ENCODE data around the gene SEC22A.
"Not testable (repeated sequence)": the region's sequence is repeated elsewhere in the genome, so short reads cannot be mapped to it uniquely, and the experiment has no call there.

Gene SEC22A

GRCh38 chr3:123180791-123181190 lies 21.0 kb upstream of the SEC22A start:
- DNase-seq: no peak

GRCh38 chr3:123186695-123187094 lies 15.0 kb upstream of the SEC22A start:
- no peak for DNase-seq

DNA sequence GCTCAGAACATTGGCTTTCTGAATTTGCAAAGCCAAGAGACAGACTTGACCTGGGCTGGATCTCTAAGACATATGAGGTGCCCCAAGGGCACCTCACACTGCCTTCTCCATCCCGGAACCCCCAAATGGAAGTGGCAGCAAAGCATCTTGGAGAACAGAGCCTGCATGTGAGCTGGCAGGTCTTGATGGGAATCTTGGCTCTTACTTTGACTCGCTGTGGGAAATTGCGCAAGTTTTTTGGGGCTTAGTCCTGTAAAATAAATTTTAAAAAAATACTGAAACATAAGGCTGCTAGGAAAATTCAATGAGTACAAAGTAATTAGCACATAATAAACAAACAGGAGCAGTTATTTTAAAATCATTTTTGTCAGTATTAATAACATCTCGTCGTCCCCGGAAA lies 13.7 kb upstream of the SEC22A start:
- no peak for DNase-seq

DNA sequence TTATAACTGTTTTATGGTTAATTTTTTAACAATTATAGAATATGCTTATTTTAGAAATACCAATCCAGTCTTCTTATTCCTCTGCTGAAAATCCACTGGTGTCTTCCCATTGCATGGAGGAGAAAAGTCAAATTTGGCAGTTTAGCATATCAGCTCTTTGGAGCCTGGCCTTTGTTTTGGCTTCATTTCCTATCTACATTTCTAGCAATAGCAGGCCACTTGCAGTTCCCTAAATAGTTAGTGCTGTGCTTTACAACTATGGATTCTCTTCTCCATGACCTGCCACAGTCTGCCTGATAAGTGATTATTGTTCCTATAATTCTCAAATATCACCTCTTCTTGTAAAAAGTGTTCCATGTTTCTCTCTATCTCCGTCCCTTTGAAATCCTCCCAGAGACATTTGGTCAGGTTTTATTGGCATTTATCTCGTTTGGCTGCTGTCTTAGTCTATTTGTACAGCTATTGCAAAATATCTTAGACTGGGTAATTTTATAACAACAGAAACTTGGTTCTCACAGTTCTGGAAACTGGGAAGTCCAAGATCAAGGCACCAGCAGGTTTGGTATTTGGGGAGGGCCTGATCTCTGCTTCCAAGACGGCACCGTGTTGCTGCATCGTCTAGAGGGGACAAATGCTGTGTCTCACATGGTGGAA lies 8.2 kb upstream of the SEC22A start:
- no peak for DNase-seq

- DNase-seq: no peak
Measured at GRCh38 chr3:123194552-123194951, 7.2 kb upstream of the SEC22A start.

DNA sequence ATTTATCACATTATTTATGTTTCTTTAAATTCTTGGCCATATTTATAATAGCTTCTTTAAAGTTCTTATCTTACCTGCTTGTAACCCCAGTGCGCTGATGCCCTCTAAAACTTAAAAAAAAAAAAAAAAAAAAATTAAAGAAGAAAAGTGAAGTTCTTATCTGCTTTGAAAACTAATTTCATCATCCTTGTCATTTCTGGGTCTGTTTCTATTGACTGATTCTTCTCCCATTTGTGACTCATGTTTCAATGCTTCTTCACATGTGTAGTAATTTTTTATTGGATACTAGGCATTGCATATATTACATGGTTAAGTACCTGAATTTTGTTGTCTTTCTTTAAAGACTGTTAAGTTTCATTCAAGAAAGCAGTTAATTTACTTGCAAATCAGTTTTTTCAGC lies 3.4 kb upstream of the SEC22A start:
- DNase-seq: no peak

DNA sequence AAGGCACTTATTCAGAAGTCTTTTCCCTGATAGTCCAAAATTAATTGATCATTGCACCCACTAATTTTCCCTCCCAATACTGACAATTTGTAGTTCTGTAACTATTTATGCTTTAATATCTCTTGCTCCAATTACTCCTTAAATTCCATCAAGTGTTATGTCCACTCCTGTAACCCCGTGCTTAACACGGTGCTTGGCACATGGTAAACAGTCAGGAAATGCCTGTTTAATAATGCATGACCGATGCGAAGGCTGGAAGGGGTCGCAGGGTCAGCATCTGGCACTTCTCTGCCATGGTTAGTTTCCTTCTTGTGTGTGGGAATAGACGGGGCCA lies 553 bp upstream of the SEC22A start:
- no peak for DNase-seq

DNA sequence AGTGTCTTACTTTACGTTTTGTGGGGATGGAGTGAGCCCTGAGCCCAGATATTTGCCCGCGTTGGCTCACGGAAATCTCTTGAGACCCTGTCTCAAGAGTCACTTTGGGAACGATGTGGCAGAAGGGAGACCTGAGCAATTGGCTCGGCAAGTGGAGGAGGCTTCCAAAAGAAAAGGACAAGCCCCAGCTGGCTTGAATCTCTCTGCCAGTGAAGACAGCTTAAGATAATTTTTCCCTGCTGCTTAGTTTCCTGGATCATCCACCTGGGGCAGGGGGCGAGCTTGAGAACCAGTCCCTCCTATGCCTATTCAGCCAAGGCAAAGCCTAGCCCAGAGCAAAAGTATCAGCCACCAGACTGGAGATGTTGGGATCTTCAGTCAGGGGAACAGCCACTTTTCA lies 708 bp downstream of the SEC22A start:
- DNase-seq: no peak

DNA sequence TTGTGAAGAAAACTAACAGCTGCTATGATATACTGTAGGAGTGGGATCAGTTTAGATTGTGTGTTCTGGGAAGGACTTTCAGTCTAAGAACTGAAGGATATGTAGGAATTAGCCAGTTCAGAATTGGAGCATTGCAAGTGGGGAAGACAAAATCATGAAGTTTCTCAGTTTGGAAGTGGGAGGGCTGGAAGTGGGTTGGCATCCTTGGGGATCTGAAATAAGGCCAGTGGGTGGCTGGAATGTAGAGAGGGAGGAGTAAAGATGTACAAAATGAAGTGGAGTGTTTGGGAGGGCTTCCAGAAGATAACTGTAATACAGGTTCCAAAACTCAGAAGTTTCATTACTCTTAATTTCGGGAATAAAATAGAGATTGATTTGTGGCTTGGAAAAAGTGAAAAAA lies 17.2 kb downstream of the SEC22A start:
- no peak for DNase-seq

GRCh38 chr3:123221369-123221768 lies 19.6 kb downstream of the SEC22A start:
- not testable (repeated sequence) for DNase-seq

- no peak for DNase-seq
Measured at GRCh38 chr3:123225016-123225415, 23.3 kb downstream of the SEC22A start.

DNA sequence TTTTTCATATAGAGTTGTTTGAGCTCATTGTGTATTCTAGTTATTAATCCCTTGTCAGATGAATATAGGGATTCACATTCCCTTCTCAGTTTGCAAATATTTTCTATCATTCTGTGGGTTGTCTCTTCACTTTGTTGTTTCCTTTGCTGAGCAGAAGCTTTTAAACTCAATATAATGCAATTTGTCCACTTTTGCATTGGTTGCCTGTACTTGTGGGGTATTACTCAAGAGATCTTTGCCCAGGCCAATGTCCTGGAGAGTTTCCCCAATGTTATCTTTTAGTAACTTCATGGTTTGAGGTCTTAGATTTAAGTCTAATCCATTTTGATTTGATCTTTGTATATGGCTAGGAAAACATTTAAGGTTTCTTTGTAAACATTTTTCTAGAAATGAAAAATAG lies 24.8 kb downstream of the SEC22A start:
- no peak for DNase-seq

DNA sequence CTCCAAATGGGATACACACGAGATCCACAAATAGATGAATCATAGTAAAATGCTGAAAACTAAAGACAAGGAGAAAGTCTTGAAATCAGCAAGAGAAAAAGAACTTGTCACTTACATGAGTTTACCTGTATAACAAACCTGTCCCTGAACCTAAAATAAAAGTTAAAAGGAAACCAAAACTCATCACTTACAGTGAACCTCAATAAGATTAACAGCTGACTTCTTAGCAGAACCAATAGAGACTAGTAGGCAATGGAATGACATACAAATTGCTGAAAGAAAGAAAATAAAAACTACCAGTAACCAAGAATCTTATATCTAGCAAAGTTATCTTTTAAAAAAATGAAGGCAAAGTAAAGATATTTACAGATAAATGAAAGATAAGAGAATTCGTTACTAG lies 27.4 kb downstream of the SEC22A start:
- DNase-seq: peak; percentile 12

DNA sequence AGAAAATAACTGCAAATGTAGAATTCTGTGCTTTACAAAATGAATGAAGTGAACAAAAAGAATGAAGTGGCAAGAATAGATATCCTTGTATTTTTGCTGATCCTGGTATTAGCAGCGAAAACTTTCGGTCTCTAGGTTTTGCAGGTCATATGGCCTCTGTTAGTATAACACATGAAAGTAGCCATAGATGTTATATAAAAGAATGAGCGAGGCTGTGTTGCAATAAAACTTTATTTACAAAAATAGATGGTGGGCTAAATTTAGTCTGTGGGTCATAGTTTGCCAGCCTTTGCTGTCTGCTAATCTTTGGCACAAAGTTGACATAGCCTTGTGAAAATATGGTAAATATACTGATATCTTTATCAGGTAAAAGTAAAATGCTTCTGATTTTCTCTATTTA lies 35.2 kb downstream of the SEC22A start:
- DNase-seq: no peak

- not testable (repeated sequence) for DNase-seq
Measured at GRCh38 chr3:123239186-123239585, 37.4 kb downstream of the SEC22A start.

DNA sequence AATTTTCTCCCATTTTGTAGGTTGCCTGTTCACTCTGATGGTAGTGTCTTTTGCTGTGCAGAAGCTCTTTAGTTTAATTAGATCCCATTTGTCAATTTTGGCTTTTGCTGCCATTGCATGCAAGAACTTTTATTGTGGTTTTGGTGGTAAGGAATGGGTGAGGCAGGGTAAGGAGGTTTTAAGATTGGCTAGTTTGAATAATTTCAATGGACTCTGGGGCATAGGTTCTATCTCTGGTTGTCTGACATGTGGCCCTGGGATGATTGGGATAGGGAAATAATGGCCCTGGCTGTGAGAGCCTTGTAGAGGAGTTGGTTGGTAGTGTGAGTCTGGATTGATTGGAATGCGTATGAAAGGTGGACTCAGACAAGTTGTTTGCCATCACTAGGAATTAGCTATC lies 38.0 kb downstream of the SEC22A start:
- no peak for DNase-seq

DNA sequence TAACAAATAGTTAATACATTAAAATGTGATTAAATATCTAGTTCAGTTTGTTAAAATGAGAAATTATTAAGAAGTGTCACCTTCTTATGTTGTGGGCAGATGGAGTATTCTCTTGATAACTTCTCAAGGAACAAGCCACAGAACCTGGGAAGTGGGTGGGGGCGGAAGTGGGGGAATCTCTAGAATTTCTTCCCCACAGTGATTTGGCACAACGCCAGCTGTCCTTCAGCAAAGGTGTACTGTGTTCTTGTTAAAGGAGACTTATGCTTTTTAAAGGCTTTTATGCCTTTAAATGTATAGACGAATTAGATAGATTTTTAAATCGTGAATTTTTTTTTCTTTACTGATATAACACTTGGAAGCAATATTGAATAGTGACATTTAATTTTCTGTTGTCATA lies 42.4 kb downstream of the SEC22A start:
- no peak for DNase-seq

DNA sequence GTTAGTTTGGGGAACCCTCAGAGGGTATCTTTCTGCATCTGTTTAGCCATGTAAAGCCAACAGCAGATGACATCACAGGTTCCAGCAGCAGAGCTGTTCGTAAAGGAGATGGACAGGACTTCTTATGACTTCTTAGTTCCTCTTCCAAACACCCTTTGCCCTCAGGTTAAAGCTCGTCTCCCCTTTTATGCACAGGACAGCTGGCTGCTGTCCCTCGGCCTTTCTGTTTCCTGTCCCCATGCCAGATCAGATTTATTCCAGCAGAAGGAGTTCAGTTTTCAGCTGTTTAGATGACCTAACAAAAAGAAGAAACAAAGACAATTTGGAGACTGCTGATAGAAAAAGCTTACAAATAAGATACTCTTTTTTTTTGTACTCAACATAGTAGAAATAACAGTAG lies 45.1 kb downstream of the SEC22A start:
- no peak for DNase-seq

DNA sequence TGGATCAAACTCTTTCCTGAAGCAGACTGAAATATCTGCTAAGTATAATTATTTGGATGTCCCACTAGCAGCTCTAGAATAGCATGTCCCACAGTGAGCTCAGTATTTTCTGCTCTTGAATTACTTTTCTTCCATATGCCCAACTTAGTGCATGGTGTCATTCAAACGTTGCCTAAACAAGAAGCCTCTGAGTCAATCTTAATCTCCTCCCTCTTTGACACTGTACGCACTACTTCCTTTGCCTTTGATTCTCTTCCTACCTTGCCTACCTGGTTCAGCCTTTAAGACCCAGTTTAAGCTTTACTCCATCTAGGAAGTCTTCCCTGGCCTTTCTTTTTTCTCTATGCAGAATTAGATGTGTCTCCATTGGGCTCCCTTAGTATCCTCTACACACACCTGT lies 54.5 kb downstream of the SEC22A start:
- no peak for DNase-seq

- DNase-seq: no peak
Measured at GRCh38 chr3:123258359-123258758, 56.6 kb downstream of the SEC22A start.

GRCh38 chr3:123258811-123259420 lies 57.2 kb downstream of the SEC22A start:
- DNase-seq: peak; percentile 69

GRCh38 chr3:123261666-123262065 lies 59.9 kb downstream of the SEC22A start:
- no peak for DNase-seq

GRCh38 chr3:123262226-123262625 lies 60.5 kb downstream of the SEC22A start:
- DNase-seq: no peak

DNA sequence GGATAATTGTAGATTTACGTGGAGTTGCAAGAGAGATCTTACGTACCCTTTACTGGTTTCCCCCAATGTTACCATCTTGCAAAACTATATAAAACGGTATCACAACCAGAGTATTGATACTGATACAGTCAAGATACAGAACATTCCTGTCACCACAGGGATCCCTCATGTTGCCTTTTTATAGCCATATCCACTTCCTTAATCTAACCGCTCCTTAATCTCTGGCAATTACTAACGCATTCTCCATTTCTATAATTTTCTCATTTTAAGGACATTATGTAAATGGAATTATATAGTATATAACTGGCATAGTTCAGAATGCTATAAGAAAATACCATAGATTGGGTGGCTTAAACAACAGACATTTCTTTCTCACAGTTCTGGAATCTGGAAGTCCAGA lies 61.1 kb downstream of the SEC22A start:
- no peak for DNase-seq

DNA sequence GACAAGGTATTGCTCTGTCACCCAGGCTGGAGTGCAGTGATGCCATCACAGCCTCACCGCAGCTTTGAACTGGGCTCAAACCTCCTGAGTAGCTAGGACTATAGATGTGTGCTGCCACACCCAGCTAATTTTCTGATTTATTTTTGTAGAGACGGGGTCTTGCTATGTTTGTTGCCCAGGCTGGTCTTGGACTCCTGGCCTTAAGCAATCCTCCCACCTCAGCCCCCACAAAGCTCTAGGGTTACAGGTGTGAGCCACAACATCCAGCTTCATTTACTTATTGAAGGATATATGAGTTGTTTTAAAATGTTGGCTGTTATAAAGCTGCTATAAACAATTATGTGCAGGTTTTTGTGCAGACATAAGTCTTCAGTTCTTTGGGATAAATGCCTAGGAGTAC lies 62.2 kb downstream of the SEC22A start:
- DNase-seq: no peak

Data from NCI-H1092 treated with DMSO at 0.1 percent for 48 hours (cell line).